Spleen (tissue), 11 donors: ENCODE data around the gene CLDN2. TPM values are rescaled to one million over a fixed set of nuclear protein-coding genes. Genes with fewer than 3 reads are reported as not detected.

ENCODE experiments used
- DNase-seq: peaks from one replicate; pipeline ENCODE4 v3.0.0-alpha.2; 2020
- H3K27ac ChIP-seq, 8 donors: fragments of 200-600 bp; sonication (generic) in 7 of 8; 1 replicate in 4 of 8; 2 replicates in 4 of 8; pipeline versions ENCODE4 v1.5.0 to v1.8.0; 2016 to 2021; ENCODE audit warnings: inconsistent platforms in 4 of 8, mild to moderate bottlenecking in 4 of 8, moderate library complexity in 1 of 8
- H3K27me3 ChIP-seq, 7 donors: fragments of 200-600 bp; sonication (generic) in 6 of 7; replicated peaks in 1 of 7; 1 replicate in 4 of 7; 2 replicates in 3 of 7; pipeline versions ENCODE4 v1.5.0 to v1.8.0; 2016 to 2021; ENCODE audit warnings: inconsistent platforms in 3 of 7, mild to moderate bottlenecking in 1 of 7
- H3K36me3 ChIP-seq, 6 donors: fragments of 200-600 bp; sonication (generic) in 5 of 6; 1 replicate in 4 of 6; 2 replicates in 2 of 6; pipeline versions ENCODE4 v1.5.0 to v1.8.0; 2016 to 2021; ENCODE audit warnings: inconsistent platforms in 2 of 6
- H3K4me1 ChIP-seq, 6 donors: fragments of 200-600 bp; sonication (generic) in 5 of 6; 1 replicate in 3 of 6; 2 replicates in 3 of 6; pipeline versions ENCODE4 v1.5.0 to v1.8.0; 2016 to 2021; ENCODE audit warnings: inconsistent platforms in 3 of 6
- H3K4me3 ChIP-seq, 8 donors: fragments of 200-600 bp; sonication (generic) in 7 of 8; 1 replicate in 4 of 8; 2 replicates in 4 of 8; pipeline versions ENCODE4 v1.5.0 to v1.8.0; 2016 to 2021; ENCODE audit warnings: inconsistent platforms in 4 of 8, mild to moderate bottlenecking in 4 of 8, moderate library complexity in 2 of 8
- H3K9me3 ChIP-seq, 8 donors: fragments of 200-600 bp; sonication (generic) in 7 of 8; 1 replicate in 4 of 8; 2 replicates in 4 of 8; pipeline versions ENCODE4 v1.5.0 to v1.8.0; 2016 to 2021; ENCODE audit warnings: inconsistent platforms in 4 of 8
- POLR2A ChIP-seq, 3 donors: fragments of 450-650 bp; IDR thresholded peaks; one replicate each; pipeline ENCODE4 v1.5.1; 2017; ENCODE audit warnings: antibody characterized with exemption in 3 of 3, mild to moderate bottlenecking in 1 of 3
- POLR2AphosphoS5 ChIP-seq, 3 donors: sonication (generic); formaldehyde crosslinking; IDR thresholded peaks; one replicate each; pipeline ENCODE4 v1.5.1; 2017; ENCODE audit warnings: antibody characterized with exemption in 3 of 3
- WGBS, 5 donors: extraction: QIAGEN DNeasy Blood & Tissue Kit in 3 of 5; methylation state at CpG; one replicate each; pipeline versions ENCODE4 v1.1.5 to v1.1.7; 2013 to 2018; 5-methylcytosine and 5-hydroxymethylcytosine counted together
- intact Hi-C: fragments of 100-400 bp; cut with DNase I; formaldehyde crosslinking; loops from one replicate; pipeline ENCODE4 v1.15.0; 2023; ENCODE audit warnings: low total_unique reads
- polyA plus RNA-seq, 3 donors: library from polyadenylated mRNA; stranded (reverse); fragments of 200-250 nt; gene quantifications; one replicate each; pipeline ENCODE4 v1.2.1, GENCODE V29; 2013
- total RNA-seq, 7 donors: library from RNA; depleted of rRNA in 3 of 7; stranded (reverse); fragments of >200 nt in 3 of 7; fragmentation: NEBNext Ultra II Directional in 4 of 7; extraction: Animal tissue kit (Norgen Biotek cat#: 25700) in 4 of 7; gene quantifications; one replicate each; pipeline versions ENCODE4 v1.1.0 to v1.2.1, GENCODE V29; 2016 to 2021
- TF ChIP-seq, protein P1 (sequence below), 11 experiments: fragments of 200-600 bp in 7 of 11; fragments of 450-650 bp in 4 of 11; sonication (generic) in 4 of 11; IDR thresholded peaks in 8 of 11; conservative IDR thresholded peaks in 3 of 11; 1 replicate in 7 of 11; 2 replicates in 4 of 11; pipeline versions ENCODE4 v1.4.0 to v1.8.0; 2016 to 2021; ENCODE audit warnings: antibody characterized with exemption in 11 of 11, inconsistent platforms in 4 of 11, mild to moderate bottlenecking in 1 of 11
- donor health status: healthy with polysubstance abuse.
- donor health status: DM: no; HTN: no; CAD: no; lungs with moderate emphysema.
- donor health status: DM: no; HTN: no; CAD: no.
- donor health status: Bipolar disorder and iron deficiency.
- donor health status: healthy.
- donor health status: DM: no; HTN: no; CAD: no.
- donor health status: DM: yes; HTN: yes; CAD: no.

The CLDN2 gene
- total and polyA plus RNA-seq, 10 donors: not detected

- Histone ChIP-seq H3K4me1 (no peaks in the 10 kb centered on the region), H3K9me3 (peaks cover 0 to 3% (median 0%) of the 10 kb centered on the region in 8 donors), H3K27me3 (no peaks in the 10 kb centered on the region), H3K36me3 (no peaks in the 10 kb centered on the region), H3K27ac (no peak overlapping the region), H3K4me3 (no peak overlapping the region)
- WGBS, 5 donors: 57 to 91% (median 81%) methylated on average over 5 of the region's 5 CpGs
- DNase-seq: no peak
- intact Hi-C loops: no loop called here
- TF ChIP-seq, protein P1, sequence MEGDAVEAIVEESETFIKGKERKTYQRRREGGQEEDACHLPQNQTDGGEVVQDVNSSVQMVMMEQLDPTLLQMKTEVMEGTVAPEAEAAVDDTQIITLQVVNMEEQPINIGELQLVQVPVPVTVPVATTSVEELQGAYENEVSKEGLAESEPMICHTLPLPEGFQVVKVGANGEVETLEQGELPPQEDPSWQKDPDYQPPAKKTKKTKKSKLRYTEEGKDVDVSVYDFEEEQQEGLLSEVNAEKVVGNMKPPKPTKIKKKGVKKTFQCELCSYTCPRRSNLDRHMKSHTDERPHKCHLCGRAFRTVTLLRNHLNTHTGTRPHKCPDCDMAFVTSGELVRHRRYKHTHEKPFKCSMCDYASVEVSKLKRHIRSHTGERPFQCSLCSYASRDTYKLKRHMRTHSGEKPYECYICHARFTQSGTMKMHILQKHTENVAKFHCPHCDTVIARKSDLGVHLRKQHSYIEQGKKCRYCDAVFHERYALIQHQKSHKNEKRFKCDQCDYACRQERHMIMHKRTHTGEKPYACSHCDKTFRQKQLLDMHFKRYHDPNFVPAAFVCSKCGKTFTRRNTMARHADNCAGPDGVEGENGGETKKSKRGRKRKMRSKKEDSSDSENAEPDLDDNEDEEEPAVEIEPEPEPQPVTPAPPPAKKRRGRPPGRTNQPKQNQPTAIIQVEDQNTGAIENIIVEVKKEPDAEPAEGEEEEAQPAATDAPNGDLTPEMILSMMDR (IDR thresholded peaks at IDR 0.05 in 8 of 11, conservative IDR thresholded peaks at IDR 0.05 in 3 of 11): no peak
- TF ChIP-seq POLR2AphosphoS5 (IDR thresholded peaks at IDR 0.05): no peak
- no peak for TF ChIP-seq POLR2A (IDR thresholded peaks at IDR 0.05)
Observed at GRCh38 chrX:106973433-106974149, 53.4 kb downstream of the CLDN2 start.

DNA sequence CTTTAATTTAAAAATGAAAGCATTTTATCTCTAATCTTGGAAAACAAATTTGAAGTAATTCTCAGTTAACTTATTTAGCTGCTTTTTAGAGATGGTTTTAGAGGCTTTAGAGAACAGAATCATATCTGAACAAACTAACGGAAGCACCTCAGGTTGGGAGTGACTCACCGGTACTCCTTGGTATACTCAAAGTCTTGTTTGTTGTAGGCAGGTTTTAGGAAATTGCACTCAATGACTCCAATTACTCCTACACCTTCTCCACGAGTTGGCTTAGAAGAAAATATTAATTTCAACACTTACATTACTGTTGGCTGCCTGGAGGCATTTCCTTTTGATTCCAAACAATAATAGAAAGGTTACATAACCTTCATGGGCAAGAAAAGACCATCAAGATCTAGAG, 56.2 kb downstream of the CLDN2 start:
- Histone ChIP-seq H3K27ac (no peak overlapping the region), H3K4me1 (no peaks in the 10 kb centered on the region), H3K9me3 (peaks cover 0 to 3% (median 0%) of the 10 kb centered on the region in 8 donors), H3K27me3 (peaks cover 0 to 4% (median 0%) of the 10 kb centered on the region in 7 donors), H3K4me3 (no peak overlapping the region), H3K36me3 (no peaks in the 10 kb centered on the region)
- intact Hi-C loops: no loop called here
- WGBS, 5 donors: 63 to 94% (median 83%) methylated on average over 3 of the region's 3 CpGs
- DNase-seq: no peak
- TF ChIP-seq, protein P1 (IDR thresholded peaks at IDR 0.05 in 8 of 11, conservative IDR thresholded peaks at IDR 0.05 in 3 of 11): no peak
- TF ChIP-seq POLR2AphosphoS5 (IDR thresholded peaks at IDR 0.05) (no peak), POLR2A (IDR thresholded peaks at IDR 0.05) (no peak)

Other genes with a start within 250 kb of the CLDN2 start
- gene RNF128, start 193.7 kb upstream of the CLDN2 start, total RNA-seq: under 1 TPM in 2 of 7 donors, not detected in 5; 0.10 to 0.60 TPM
- gene RNF128, start 193.7 kb upstream of the CLDN2 start, polyA plus RNA-seq: not detected
- 1 to 10 TPM; 2.6 to 6.7 (median 6.0) TPM for gene TBC1D8B, start 117.7 kb upstream of the CLDN2 start, total RNA-seq
- 1 to 10 TPM in 1 of 3 donors, under 1 TPM in 2; 0.67 to 1.5 (median 0.67) TPM for gene TBC1D8B, start 117.7 kb upstream of the CLDN2 start, polyA plus RNA-seq
- not detected for gene RIPPLY1, start 17.1 kb upstream of the CLDN2 start, total RNA-seq
- gene RIPPLY1, start 17.1 kb upstream of the CLDN2 start, polyA plus RNA-seq: not detected
- 1 to 10 TPM; 4.1 to 7.0 (median 5.2) TPM for gene MORC4, start 79.8 kb downstream of the CLDN2 start, total RNA-seq
- 1 to 10 TPM; 1.4 to 2.1 (median 1.7) TPM for gene MORC4, start 79.8 kb downstream of the CLDN2 start, polyA plus RNA-seq
- gene RBM41, start 198.4 kb downstream of the CLDN2 start, total RNA-seq: 10 to 100 TPM; 15.3 to 26.4 (median 19.2) TPM
- 1 to 10 TPM; 2.3 to 3.7 (median 3.0) TPM for gene RBM41, start 198.4 kb downstream of the CLDN2 start, polyA plus RNA-seq